SK-N-SH (cell line): ENCODE measurements around the gene EEF1E1. TPM values are rescaled to one million over a fixed set of nuclear protein-coding genes. Genes with fewer than 3 reads are reported as not detected.

Source experiments
- CTCF ChIA-PET: fragments of 300-600, 350-600 bp; formaldehyde crosslinking; extraction: SDS; loops from one replicate; lab custom pipeline; 2021; lab: Yijun Ruan, JAX
- POLR2A ChIA-PET: fragments of 350-600 bp; sonication (Branson Sonifier 250); formaldehyde crosslinking; extraction: SDS; loops from one replicate; lab custom pipeline; 2020; ENCODE audit warnings: antibody characterized with exemption, inconsistent platforms; lab: Yijun Ruan, JAX
- DNase-seq: peaks from one replicate; pipeline ENCODE4 v3.0.0; 2012
- H2AFZ ChIP-seq: fragments of 200-600 bp; sonication (generic); 2 replicates; pipeline ENCODE4 v1.8.1; 2016; ENCODE audit warnings: antibody characterized with exemption, mild to moderate bottlenecking, low read depth
- H3F3A ChIP-seq: fragments of 200-600 bp; sonication (generic); replicated peaks from 2 replicates; pipeline ENCODE3; 2016; ENCODE audit warnings: antibody characterized with exemption, mild to moderate bottlenecking; ENCODE audit not compliant: insufficient read depth
- H3K27ac ChIP-seq, 2 experiments: fragments of 200-500 bp in 1 of 2; fragments of 200-600 bp in 1 of 2; sonication (Bioruptor generic) in 1 of 2; sonication (generic), shearing (Covaris generic) in 1 of 2; 2 replicates each; pipeline versions ENCODE4 v1.5.1 to v1.6.1; 2014 to 2016; ENCODE audit warnings: low read depth in 2 of 2, inconsistent platforms in 1 of 2, low read length in 1 of 2, mild to moderate bottlenecking in 1 of 2, mixed read lengths in 1 of 2
- H3K27me3 ChIP-seq: fragments of 200-600 bp; sonication (generic), shearing (Covaris generic); 2 replicates; pipeline ENCODE4 v1.6.1; 2016; ENCODE audit warnings: mixed run types; ENCODE audit not compliant: insufficient read depth
- H3K36me3 ChIP-seq, 2 experiments: fragments of 200-500 bp in 1 of 2; fragments of 200-600 bp in 1 of 2; sonication (Bioruptor generic) in 1 of 2; sonication (generic) in 1 of 2; replicated peaks in 1 of 2; 2 replicates each; pipeline versions ENCODE3 to v1.5.1; 2014 to 2016; ENCODE audit warnings: low read length in 1 of 2, mild to moderate bottlenecking in 1 of 2; ENCODE audit not compliant: insufficient read depth in 2 of 2, control insufficient read depth in 1 of 2
- H3K4me1 ChIP-seq, 2 experiments: fragments of 200-500 bp in 1 of 2; fragments of 200-600 bp in 1 of 2; sonication (Bioruptor generic) in 1 of 2; sonication (generic), shearing (Covaris generic) in 1 of 2; 2 replicates each; pipeline versions ENCODE4 v1.5.1 to v1.6.1; 2014 to 2016; ENCODE audit warnings: low read depth in 1 of 2, low read length in 1 of 2, mixed run types in 1 of 2; ENCODE audit not compliant: insufficient read depth in 2 of 2, control insufficient read depth in 1 of 2
- H3K4me2 ChIP-seq: fragments of 200-600 bp; sonication (generic), shearing (Covaris generic); 2 replicates; pipeline ENCODE4 v1.6.1; 2017; ENCODE audit warnings: mixed run types
- H3K4me3 ChIP-seq, 2 experiments: fragments of 200-500 bp in 1 of 2; fragments of 200-600 bp in 1 of 2; sonication (Bioruptor generic) in 1 of 2; sonication (generic), shearing (Covaris generic) in 1 of 2; 2 replicates each; pipeline versions ENCODE4 v1.5.1 to v1.8.1; 2014 to 2016; ENCODE audit warnings: low read depth in 2 of 2, inconsistent platforms in 1 of 2, low read length in 1 of 2, mild to moderate bottlenecking in 1 of 2, mixed read lengths in 1 of 2, moderate library complexity in 1 of 2
- H3K79me2 ChIP-seq: fragments of 200-600 bp; sonication (generic); 2 replicates; pipeline ENCODE4 v1.8.1; 2017; ENCODE audit warnings: mild to moderate bottlenecking; ENCODE audit not compliant: insufficient read depth
- H3K9ac ChIP-seq: fragments of 200-600 bp; sonication (generic); 2 replicates; pipeline ENCODE4 v1.6.1; 2017; ENCODE audit warnings: mixed run types
- H3K9me2 ChIP-seq: fragments of 200-600 bp; sonication (generic); 2 replicates; pipeline ENCODE4 v1.6.1; 2017; ENCODE audit warnings: mixed run types
- H3K9me3 ChIP-seq: fragments of 200-600 bp; sonication (generic); 2 replicates; pipeline ENCODE4 v1.6.1; 2017; ENCODE audit warnings: mixed run types, mild to moderate bottlenecking, moderate library complexity
- H4K20me1 ChIP-seq: fragments of 200-600 bp; sonication (generic); 2 replicates; pipeline ENCODE4 v1.6.1; 2017; ENCODE audit warnings: mild to moderate bottlenecking, mixed run types; ENCODE audit not compliant: insufficient read depth
- RAD21 ChIP-seq: IDR thresholded peaks from 2 replicates; pipeline ENCODE4 v1.6.1; 2012; ENCODE audit warnings: mild to moderate bottlenecking, low read length
- SMC3 ChIP-seq: IDR thresholded peaks from 2 replicates; pipeline ENCODE4 v1.6.1; 2012; ENCODE audit warnings: low read depth, low read length, improper control_type of control experiment
- WGBS: methylation state at CpG from one replicate; pipeline ENCODE4 v1.1.6; 2017; ENCODE audit warnings: low lambda C conversion rate; 5-methylcytosine and 5-hydroxymethylcytosine counted together
- polyA plus RNA-seq, 3 experiments: library from polyadenylated mRNA; depleted of rRNA; stranded (reverse); fragments of >200 nt; gene quantifications; 2 replicates each; pipeline ENCODE4 v1.2.3, GENCODE V29; 2012
- TF ChIP-seq, protein P1 (sequence below): fragments of 200-600 bp; sonication (generic); IDR thresholded peaks from 2 replicates; pipeline ENCODE4 v1.6.1; 2017; ENCODE audit warnings: antibody characterized with exemption, mild to moderate bottlenecking, moderate library complexity
- TF ChIP-seq, protein P2 (sequence below): IDR thresholded peaks from 2 replicates; pipeline ENCODE4 v1.6.1; 2012; ENCODE audit warnings: mild to moderate bottlenecking, low read depth, low read length, moderate library complexity

EEF1E1 gene
- polyA plus RNA-seq, 1 of the 3 experiments (the other 2 are of a cell fraction): 60.8 TPM

DNA sequence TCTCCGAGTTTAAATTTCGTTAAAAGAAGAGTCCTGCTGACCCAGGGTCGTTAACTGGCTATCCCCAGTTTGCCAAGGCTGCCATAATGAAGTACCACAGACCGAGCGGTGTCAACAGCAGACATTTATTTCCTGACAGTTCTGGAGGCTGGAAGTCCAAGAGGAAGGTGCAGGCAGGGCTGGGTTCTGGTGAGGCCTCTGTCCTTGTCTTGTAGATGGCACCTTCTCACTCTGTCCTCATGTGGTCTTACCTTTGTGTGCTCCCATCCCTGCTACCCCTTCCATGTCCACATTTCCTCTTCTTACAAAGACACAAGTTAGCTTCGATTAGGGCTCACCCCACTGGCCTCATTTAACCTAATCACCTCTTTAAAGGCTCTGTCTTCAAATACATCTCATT, 29.8 kb upstream of the EEF1E1 start:
- no peaks in the 10 kb centered on the region for H4K20me1 ChIP-seq
- no peak overlapping the region for H3K4me2 ChIP-seq
- no peak overlapping the region for H3K9ac ChIP-seq
- CTCF ChIA-PET: interaction anchor here (0.7 to 4.8 kb wide), 22 partner anchors 9 to 762 kb away, joined by 3 to 83 read pairs (median 4); partner anchors contain the start of gene EEF1E1
- no peaks in the 10 kb centered on the region for H3K36me3 ChIP-seq
- DNase-seq: no peak
- no peaks in the 10 kb centered on the region; the same call in 1 of the 2 replicates for H3K27me3 ChIP-seq
- no peaks in the 10 kb centered on the region for H3K79me2 ChIP-seq
- H3F3A ChIP-seq: no peaks in the 10 kb centered on the region
- no peak overlapping the region for H2AFZ ChIP-seq
- 53% methylated on average over 5 of the region's 6 CpGs for WGBS
- no peak for TF ChIP-seq SMC3
- no peaks in the 10 kb centered on the region for H3K9me2 ChIP-seq
- H3K4me1 ChIP-seq: no peaks in the 10 kb centered on the region; a peak in 1 of 4 replicates
- H3K9me3 ChIP-seq: no peaks in the 10 kb centered on the region
- POLR2A ChIA-PET: no interaction called here
- no peak overlapping the region for H3K27ac ChIP-seq
- no peak overlapping the region for H3K4me3 ChIP-seq

DNA sequence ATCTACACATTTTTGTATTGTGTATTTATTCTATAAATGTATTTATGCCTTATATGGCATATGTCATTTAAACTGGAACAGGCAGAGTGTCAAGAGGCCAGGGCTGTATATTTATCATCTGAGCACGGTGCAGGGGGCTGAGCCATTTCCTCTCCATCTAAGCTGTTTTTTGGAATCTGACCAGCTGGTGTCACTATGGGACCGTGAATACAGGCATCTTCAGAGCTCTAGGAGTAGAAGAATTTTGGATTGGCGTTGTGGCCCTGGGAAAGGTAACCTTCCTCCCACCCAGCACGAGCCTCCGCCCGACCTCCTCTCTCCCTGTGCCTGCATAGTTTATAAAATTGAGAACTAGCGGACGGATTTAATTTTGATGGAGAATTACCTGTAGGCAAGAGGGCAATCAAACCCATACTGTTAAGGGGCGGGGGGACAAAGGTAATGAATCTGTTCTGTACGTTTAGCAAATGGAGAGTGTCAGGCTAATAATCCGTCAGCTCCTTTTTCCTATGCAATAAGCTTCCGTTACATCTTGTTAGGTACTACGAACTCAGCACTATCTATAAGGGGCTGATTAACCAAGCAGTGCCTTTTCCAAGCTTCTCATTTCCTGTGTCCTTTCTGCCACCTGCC, 29.0 kb upstream of the EEF1E1 start:
- DNase-seq: peak; percentile 58
- WGBS: 24% methylated on average over 13 of the region's 13 CpGs

More for the DNA sequence above, 29.0 kb upstream of the EEF1E1 start:
- Histone ChIP-seq H3F3A (no peaks in the 10 kb centered on the region), H3K27ac (no peak overlapping the region), H3K4me3 (peak overlapping the region in 1 of 2 experiments; percentile 39; a peak in 1 of 4 replicates), H3K79me2 (no peaks in the 10 kb centered on the region), H3K9ac (no peak overlapping the region), H3K36me3 (no peaks in the 10 kb centered on the region), H4K20me1 (no peaks in the 10 kb centered on the region), H2AFZ (no peak overlapping the region), H3K27me3 (no peaks in the 10 kb centered on the region; the same call in 1 of the 2 replicates), H3K4me1 (no peaks in the 10 kb centered on the region; a peak in 1 of 4 replicates), H3K9me3 (no peaks in the 10 kb centered on the region), H3K4me2 (no peak overlapping the region), H3K9me2 (no peaks in the 10 kb centered on the region)
- TF ChIP-seq, protein P1, sequence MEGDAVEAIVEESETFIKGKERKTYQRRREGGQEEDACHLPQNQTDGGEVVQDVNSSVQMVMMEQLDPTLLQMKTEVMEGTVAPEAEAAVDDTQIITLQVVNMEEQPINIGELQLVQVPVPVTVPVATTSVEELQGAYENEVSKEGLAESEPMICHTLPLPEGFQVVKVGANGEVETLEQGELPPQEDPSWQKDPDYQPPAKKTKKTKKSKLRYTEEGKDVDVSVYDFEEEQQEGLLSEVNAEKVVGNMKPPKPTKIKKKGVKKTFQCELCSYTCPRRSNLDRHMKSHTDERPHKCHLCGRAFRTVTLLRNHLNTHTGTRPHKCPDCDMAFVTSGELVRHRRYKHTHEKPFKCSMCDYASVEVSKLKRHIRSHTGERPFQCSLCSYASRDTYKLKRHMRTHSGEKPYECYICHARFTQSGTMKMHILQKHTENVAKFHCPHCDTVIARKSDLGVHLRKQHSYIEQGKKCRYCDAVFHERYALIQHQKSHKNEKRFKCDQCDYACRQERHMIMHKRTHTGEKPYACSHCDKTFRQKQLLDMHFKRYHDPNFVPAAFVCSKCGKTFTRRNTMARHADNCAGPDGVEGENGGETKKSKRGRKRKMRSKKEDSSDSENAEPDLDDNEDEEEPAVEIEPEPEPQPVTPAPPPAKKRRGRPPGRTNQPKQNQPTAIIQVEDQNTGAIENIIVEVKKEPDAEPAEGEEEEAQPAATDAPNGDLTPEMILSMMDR: peak; percentile 75
- TF ChIP-seq SMC3: peak; percentile 72
- TF ChIP-seq, protein P2, sequence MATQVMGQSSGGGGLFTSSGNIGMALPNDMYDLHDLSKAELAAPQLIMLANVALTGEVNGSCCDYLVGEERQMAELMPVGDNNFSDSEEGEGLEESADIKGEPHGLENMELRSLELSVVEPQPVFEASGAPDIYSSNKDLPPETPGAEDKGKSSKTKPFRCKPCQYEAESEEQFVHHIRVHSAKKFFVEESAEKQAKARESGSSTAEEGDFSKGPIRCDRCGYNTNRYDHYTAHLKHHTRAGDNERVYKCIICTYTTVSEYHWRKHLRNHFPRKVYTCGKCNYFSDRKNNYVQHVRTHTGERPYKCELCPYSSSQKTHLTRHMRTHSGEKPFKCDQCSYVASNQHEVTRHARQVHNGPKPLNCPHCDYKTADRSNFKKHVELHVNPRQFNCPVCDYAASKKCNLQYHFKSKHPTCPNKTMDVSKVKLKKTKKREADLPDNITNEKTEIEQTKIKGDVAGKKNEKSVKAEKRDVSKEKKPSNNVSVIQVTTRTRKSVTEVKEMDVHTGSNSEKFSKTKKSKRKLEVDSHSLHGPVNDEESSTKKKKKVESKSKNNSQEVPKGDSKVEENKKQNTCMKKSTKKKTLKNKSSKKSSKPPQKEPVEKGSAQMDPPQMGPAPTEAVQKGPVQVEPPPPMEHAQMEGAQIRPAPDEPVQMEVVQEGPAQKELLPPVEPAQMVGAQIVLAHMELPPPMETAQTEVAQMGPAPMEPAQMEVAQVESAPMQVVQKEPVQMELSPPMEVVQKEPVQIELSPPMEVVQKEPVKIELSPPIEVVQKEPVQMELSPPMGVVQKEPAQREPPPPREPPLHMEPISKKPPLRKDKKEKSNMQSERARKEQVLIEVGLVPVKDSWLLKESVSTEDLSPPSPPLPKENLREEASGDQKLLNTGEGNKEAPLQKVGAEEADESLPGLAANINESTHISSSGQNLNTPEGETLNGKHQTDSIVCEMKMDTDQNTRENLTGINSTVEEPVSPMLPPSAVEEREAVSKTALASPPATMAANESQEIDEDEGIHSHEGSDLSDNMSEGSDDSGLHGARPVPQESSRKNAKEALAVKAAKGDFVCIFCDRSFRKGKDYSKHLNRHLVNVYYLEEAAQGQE: no peak
- peak; percentile 92 for TF ChIP-seq RAD21
- POLR2A ChIA-PET: interaction anchor here (1.0 kb wide), 1 partner anchor 29 kb away, joined by 3 read pairs; the partner anchor contains the start of gene EEF1E1
- CTCF ChIA-PET: interaction anchor here (0.6 to 4.8 kb wide), 40 partner anchors 9 to 1282 kb away, joined by 3 to 83 read pairs (median 4); partner anchors contain the start of gene EEF1E1
